EH (cell line): ENCODE measurements around the gene WDR7.
A peak's percentile ranks its signal among the peaks of the same experiment; 100 is the strongest.

Experiments used
- DNase-seq: peaks from one replicate; pipeline ENCODE4 v3.0.0-alpha.2; 2015; ENCODE audit warnings: low read depth

The WDR7 gene

GRCh38 chr18:56936457-56936856, 285.3 kb downstream of the WDR7 start:
- DNase-seq: no peak

- DNase-seq: no peak
These were observed 286.8 kb downstream of the WDR7 start for GRCh38 chr18:56937874-56938430.

GRCh38 chr18:56945171-56946083, 294.3 kb downstream of the WDR7 start:
- peak; percentile 31 for DNase-seq

GRCh38 chr18:56947236-56947635, 296.1 kb downstream of the WDR7 start:
- DNase-seq: no peak

- no peak for DNase-seq
These were observed 300.9 kb downstream of the WDR7 start for GRCh38 chr18:56952026-56952425.

GRCh38 chr18:56953428-56954198, 302.5 kb downstream of the WDR7 start:
- no peak for DNase-seq

- no peak for DNase-seq
These were observed 304.3 kb downstream of the WDR7 start for GRCh38 chr18:56955490-56955889.

GRCh38 chr18:56959120-56959519, 308.0 kb downstream of the WDR7 start:
- no peak for DNase-seq

GRCh38 chr18:56962322-56962721, 311.2 kb downstream of the WDR7 start:
- no peak for DNase-seq

GRCh38 chr18:56967035-56967434, 315.9 kb downstream of the WDR7 start:
- DNase-seq: no peak

- DNase-seq: peak; percentile 22
These were observed 322.3 kb downstream of the WDR7 start for GRCh38 chr18:56973487-56973886.

- DNase-seq: no peak
These were observed 323.0 kb downstream of the WDR7 start for GRCh38 chr18:56974141-56974540.

GRCh38 chr18:56975276-56975675, 324.1 kb downstream of the WDR7 start:
- no peak for DNase-seq

- DNase-seq: no peak
These were observed 326.1 kb downstream of the WDR7 start for GRCh38 chr18:56977309-56977708.

GRCh38 chr18:56977771-56978170, 326.6 kb downstream of the WDR7 start:
- DNase-seq: no peak

- DNase-seq: no peak
These were observed 329.0 kb downstream of the WDR7 start for GRCh38 chr18:56980151-56980550.

GRCh38 chr18:56982766-56983165, 331.6 kb downstream of the WDR7 start:
- DNase-seq: no peak

- DNase-seq: no peak
These were observed 332.3 kb downstream of the WDR7 start for GRCh38 chr18:56983275-56983992.

- no peak for DNase-seq
These were observed 333.6 kb downstream of the WDR7 start for GRCh38 chr18:56984731-56985130.

- DNase-seq: no peak
These were observed 335.7 kb downstream of the WDR7 start for GRCh38 chr18:56986829-56987228.

GRCh38 chr18:56987236-56987635, 336.1 kb downstream of the WDR7 start:
- DNase-seq: no peak

GRCh38 chr18:56988022-56988421, 336.9 kb downstream of the WDR7 start:
- DNase-seq: no peak
